GM19467 (cell line): Measurements from ENCODE around the gene MAP3K14.

ENCODE experiments used
- ATAC-seq: cut with Tn5 transposase; IDR thresholded peaks from one replicate; pipeline ENCODE4 v1.9.1; 2021; ENCODE audit warnings: mild to moderate bottlenecking, moderate library complexity; ENCODE audit not compliant: unreplicated experiment

The MAP3K14 gene

DNA sequence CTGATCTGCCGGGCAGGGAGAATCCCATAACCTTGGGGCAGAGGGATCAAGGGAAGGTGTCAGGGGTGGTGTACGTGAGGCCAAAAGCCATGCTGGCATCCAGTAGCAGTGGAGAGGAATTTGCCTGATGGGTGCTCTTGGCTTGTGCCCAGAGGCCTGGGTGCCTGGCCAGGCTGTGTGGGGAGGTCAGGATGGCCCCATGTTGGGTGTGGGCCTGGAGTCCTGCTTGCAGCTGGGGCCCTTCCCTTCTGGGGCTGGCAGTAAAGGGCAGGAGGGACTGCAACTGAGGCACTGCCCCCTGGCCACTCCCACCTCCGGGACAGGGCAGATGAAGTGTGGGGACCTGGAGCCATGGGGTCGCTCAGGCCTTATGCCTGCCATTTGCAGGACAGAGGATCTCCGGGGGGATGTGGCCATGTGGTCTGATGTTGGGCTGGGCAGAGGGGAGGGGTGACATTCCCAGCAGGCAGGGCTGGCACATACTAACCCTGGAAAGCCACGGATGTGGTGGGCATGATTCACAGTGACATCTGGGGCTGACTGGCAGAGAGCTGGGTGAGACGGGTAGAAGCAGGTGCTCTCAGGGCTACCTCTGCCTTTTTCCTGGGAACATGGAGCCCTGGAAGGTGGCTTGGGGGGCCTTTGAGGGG lies 91.6 kb downstream of the MAP3K14 start:
- no peak for ATAC-seq

GRCh38 chr17:45224671-45225050 lies 92.2 kb downstream of the MAP3K14 start:
- no peak for ATAC-seq

- ATAC-seq = no peak
Measured at GRCh38 chr17:45223539-45224528, 93.0 kb downstream of the MAP3K14 start.

GRCh38 chr17:45222996-45223538 lies 93.8 kb downstream of the MAP3K14 start:
- no peak for ATAC-seq

DNA sequence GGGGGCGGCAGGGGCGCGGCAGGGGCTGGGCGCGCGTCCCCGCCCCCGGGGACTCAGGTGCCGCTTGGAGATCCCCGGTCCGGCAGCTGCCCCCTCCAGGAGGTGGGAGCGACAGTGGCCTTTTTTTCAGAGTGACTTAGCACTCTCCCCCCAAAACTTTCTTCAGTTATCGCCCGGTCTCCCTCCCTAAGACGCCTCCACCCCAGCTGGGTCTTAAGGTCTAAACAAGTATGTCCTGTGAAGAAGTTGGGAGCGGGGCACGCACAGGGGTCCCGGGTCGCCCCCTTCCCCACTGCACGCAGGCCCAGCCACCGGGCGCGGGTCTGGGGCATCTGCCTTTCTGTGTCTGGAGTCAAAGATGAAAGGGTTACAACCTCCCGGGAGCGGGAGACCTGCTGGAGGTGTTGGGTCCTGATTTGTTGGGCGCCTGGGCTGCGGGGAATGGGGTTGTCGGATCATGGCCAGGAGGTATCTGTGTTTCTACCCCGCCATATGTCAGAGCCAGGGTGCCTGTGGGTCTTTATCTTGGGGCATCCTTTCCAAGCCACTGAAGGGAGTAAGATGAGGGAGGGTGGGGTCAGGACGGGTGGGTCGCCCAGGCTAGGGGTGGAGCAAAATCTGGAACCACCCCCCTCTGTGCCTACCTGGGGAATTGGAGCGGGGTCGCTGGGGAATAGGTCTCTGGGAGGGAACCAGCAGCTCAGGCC lies 94.4 kb downstream of the MAP3K14 start:
- no peak for ATAC-seq

DNA sequence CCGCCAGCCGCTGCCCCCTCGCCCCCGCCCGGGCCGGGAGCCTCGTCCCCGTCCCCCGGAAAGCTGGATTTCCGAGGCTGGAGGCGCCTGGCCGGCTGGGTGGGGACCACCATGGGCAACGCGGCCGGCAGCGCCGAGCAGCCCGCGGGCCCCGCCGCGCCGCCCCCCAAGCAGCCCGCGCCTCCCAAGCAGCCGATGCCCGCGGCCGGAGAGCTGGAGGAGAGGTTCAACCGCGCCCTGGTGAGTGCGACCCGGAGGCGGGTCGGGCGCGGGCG lies 94.9 kb downstream of the MAP3K14 start:
- no peak for ATAC-seq

- no peak for ATAC-seq
Measured at GRCh38 chr17:45221081-45222013, 95.5 kb downstream of the MAP3K14 start, which contains the start of gene FMNL1. TSS of gene FMNL1 (plus strand) at chr17:45221885. CDS start at chr17:45222125, 240 bp downstream.

DNA sequence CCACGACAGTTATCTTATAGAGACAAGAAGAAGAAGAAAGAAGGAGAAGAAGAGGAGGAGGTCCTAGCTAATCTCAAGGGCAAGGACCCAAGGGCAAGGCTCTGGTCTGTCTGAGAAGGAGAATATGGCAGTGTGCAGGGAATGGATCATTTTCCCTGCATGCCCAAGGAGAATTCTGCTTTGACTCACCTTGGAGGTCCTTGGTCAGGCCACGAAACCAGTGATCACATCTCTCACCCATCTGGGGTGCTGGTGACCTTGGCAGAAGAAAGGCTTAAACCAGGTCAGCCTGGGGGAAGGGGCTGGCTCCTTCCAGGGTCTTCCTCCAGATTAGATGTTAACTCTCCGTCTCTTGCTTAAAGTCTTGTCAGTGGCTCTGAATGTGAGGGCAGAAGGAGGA lies 96.7 kb downstream of the MAP3K14 start:
- no peak for ATAC-seq

- no peak for ATAC-seq
Measured at GRCh38 chr17:45218895-45219661, 97.7 kb downstream of the MAP3K14 start.
